Upper lobe of left lung (tissue), 6 donors: ENCODE measurements around the gene TEDC1. TPM values are rescaled to one million over a fixed set of nuclear protein-coding genes. Genes with fewer than 3 reads are reported as not detected.
A peak's percentile ranks its signal among the peaks of the same experiment; 100 is the strongest.

Source experiments
- ATAC-seq, 2 donors: fragments of 200-7000 bp; cut with Tn5 transposase; one replicate each; pipeline ENCODE4 v1.9.1; 2022; ENCODE audit warnings: mild to moderate bottlenecking in 2 of 2, moderate library complexity in 2 of 2; ENCODE audit not compliant: low FRiP score in 2 of 2
- DNase-seq, 2 donors: peaks; one replicate each; pipeline ENCODE4 v3.0.0-alpha.2; 2019 to 2020
- H3K27ac ChIP-seq, 4 donors: fragments of 200-600 bp; sonication (generic); one replicate each; pipeline ENCODE4 v1.5.1; 2016 to 2019
- H3K27me3 ChIP-seq, 4 donors: fragments of 200-600 bp; sonication (generic); one replicate each; pipeline ENCODE4 v1.5.1; 2017 to 2019
- H3K36me3 ChIP-seq, 4 donors: fragments of 200-600 bp; sonication (generic); one replicate each; pipeline ENCODE4 v1.5.1; 2016 to 2019
- H3K4me1 ChIP-seq, 4 donors: fragments of 200-600 bp; sonication (generic); one replicate each; pipeline ENCODE4 v1.5.1; 2018 to 2019
- H3K4me3 ChIP-seq, 4 donors: fragments of 200-600 bp; sonication (generic); one replicate each; pipeline ENCODE4 v1.5.1; 2017 to 2019; ENCODE audit warnings: mild to moderate bottlenecking in 2 of 4, moderate library complexity in 1 of 4
- H3K9me3 ChIP-seq, 4 donors: fragments of 200-600 bp; sonication (generic); one replicate each; pipeline ENCODE4 v1.5.1; 2018 to 2019
- EP300 ChIP-seq, 4 donors: sonication (generic); formaldehyde crosslinking; IDR thresholded peaks; one replicate each; pipeline ENCODE4 v1.5.1; 2017; ENCODE audit warnings: antibody characterized with exemption in 4 of 4, control low read depth in 2 of 4
- POLR2A ChIP-seq, 4 donors: fragments of 450-650 bp; IDR thresholded peaks; one replicate each; pipeline ENCODE4 v1.5.1; 2016 to 2017; ENCODE audit warnings: antibody characterized with exemption in 4 of 4, mild to moderate bottlenecking in 2 of 4
- POLR2AphosphoS5 ChIP-seq, 2 donors: sonication (generic); formaldehyde crosslinking; IDR thresholded peaks; one replicate each; pipeline ENCODE4 v1.5.1; 2017; ENCODE audit warnings: antibody characterized with exemption in 2 of 2
- WGBS, 2 donors: methylation state at CpG; one replicate each; pipeline ENCODE4 v1.1.5; 2017 to 2018; 5-methylcytosine and 5-hydroxymethylcytosine counted together
- total RNA-seq, 6 donors: library from RNA; depleted of rRNA in 4 of 6; stranded (reverse); fragments of >200 nt in 4 of 6; gene quantifications; one replicate each; pipeline versions ENCODE4 v1.1.0 to v1.2.1, GENCODE V29; 2016 to 2021
- TF ChIP-seq, protein P1 (sequence below), 6 experiments: fragments of 450-650 bp in 4 of 6; fragments of 200-600 bp in 2 of 6; sonication (generic) in 2 of 6; IDR thresholded peaks; one replicate each; pipeline ENCODE4 v1.5.1; 2016 to 2019; ENCODE audit warnings: antibody characterized with exemption in 6 of 6
- donor health status: DM: no; HTN: no; CAD: no; lungs with moderate emphysema.
- donor health status: DM: no; HTN: yes; CAD: no; lungs with severe emphysema.

Gene TEDC1
- total RNA-seq, 6 donors from 2014 or later: 13.8 to 38.5 (median 17.4) TPM

DNA sequence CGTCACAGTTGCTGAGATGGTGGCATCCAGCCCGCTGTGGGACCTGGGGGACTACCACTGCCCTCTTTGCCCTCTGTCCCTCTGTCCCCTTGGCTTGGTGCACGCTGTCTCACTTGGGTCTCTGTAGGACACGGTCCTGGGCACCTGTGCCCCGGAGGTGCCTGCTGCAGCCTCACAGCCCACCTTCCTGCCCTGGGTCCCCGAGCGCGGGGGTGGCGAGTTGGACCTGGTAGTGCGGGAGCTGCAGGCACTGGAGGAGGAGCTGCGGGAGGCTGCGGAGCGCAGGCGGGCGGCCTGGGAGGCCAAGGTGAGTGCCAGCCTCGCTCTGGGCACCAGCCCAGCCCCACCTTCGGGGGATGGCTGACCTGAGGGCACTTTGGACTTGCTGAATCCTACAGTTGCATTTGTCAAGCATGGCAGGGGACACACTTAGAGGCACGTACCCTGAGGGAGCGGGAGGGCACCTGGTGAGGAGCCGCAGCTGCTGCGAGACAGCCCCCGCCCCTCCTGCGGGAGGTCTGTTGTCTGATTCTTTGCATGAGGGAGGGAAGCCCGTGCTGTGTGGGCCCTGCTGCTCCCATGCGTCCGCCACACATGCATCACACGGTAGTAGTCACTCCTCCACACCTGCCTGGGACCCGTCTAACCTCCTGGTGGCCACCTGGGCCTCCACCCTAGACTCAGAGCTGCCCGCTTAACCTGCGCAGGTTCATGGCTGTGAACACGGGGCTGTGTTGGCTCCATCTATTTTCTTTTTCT, 6.8 kb downstream of the TEDC1 start:
- Histone ChIP-seq H3K27ac (no peak overlapping the region), H3K27me3 (no peaks in the 10 kb centered on the region), H3K4me3 (no peak overlapping the region), H3K9me3 (no peaks in the 10 kb centered on the region), H3K36me3 (peaks cover 0 to 11% (median 5%) of the 10 kb centered on the region in 4 donors), H3K4me1 (no peaks in the 10 kb centered on the region)
- WGBS, 2 donors: 94 to 96% methylated on average over 29 to 31 of the region's 31 CpGs
- peak; percentile 17 to 87 for DNase-seq
- TF ChIP-seq POLR2AphosphoS5 (IDR thresholded peaks at IDR 0.05): no peak
- TF ChIP-seq POLR2A (IDR thresholded peaks at IDR 0.05): no peak
- TF ChIP-seq EP300 (IDR thresholded peaks at IDR 0.05): no peak
- TF ChIP-seq, protein P1, sequence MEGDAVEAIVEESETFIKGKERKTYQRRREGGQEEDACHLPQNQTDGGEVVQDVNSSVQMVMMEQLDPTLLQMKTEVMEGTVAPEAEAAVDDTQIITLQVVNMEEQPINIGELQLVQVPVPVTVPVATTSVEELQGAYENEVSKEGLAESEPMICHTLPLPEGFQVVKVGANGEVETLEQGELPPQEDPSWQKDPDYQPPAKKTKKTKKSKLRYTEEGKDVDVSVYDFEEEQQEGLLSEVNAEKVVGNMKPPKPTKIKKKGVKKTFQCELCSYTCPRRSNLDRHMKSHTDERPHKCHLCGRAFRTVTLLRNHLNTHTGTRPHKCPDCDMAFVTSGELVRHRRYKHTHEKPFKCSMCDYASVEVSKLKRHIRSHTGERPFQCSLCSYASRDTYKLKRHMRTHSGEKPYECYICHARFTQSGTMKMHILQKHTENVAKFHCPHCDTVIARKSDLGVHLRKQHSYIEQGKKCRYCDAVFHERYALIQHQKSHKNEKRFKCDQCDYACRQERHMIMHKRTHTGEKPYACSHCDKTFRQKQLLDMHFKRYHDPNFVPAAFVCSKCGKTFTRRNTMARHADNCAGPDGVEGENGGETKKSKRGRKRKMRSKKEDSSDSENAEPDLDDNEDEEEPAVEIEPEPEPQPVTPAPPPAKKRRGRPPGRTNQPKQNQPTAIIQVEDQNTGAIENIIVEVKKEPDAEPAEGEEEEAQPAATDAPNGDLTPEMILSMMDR (IDR thresholded peaks at IDR 0.05): no peak
- ATAC-seq: no peak

DNA sequence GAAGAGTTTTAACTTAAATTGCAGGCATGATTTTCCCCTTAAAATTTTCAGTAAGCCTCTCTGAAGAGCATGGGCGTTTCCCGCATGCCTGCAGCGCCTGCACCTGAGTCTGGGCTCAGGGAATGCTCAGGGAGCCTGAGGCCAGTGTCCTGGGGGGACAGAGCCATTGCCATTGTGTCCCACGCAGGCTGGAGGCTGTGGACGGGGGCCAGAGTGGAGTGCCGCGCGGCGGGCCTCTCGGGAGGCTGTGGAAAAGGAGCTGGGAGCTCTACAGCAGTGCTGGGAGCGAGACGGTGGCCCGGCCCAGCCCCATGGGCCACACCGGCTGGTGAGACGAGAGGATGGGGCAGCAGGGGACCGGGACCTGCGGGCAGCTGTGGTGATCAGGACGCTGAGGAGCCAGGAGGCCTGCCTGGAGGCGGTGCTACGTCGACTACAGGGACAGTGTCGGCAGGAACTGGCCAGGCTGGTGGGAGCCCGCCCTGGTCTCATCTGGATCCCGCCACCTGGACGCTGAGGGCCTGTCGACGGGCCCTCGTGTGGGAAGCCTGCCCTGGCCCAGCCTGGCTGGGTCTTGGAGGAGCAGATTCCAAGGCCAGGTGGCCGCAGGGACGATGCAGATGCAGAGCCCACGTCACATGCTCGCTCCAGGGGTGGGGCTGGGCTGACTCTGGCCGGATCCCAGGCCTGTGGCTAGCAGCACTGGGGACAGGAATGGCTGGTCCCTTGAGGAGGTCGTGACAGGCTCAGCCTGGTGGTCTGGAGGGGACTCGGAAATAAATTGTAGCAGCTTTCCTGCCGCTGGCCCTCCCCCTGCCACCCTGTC, 7.6 kb downstream of the TEDC1 start:
- TF ChIP-seq POLR2A (IDR thresholded peaks at IDR 0.05): no peak
- no peak for TF ChIP-seq POLR2AphosphoS5 (IDR thresholded peaks at IDR 0.05)
- TF ChIP-seq, protein P1 (IDR thresholded peaks at IDR 0.05): no peak
- no peak for TF ChIP-seq EP300 (IDR thresholded peaks at IDR 0.05)
- Histone ChIP-seq H3K9me3 (no peaks in the 10 kb centered on the region), H3K27ac (no peak overlapping the region), H3K27me3 (no peaks in the 10 kb centered on the region), H3K4me3 (no peak overlapping the region), H3K4me1 (no peaks in the 10 kb centered on the region), H3K36me3 (peaks cover 0 to 7% (median 4%) of the 10 kb centered on the region in 4 donors)
- 91 to 97% methylated on average over 17 to 35 of the region's 36 CpGs for WGBS, 2 donors
- ATAC-seq (no peak), DNase-seq (peak; percentile 19 to 83)

- H3K27me3 ChIP-seq: no peaks in the 10 kb centered on the region
- H3K36me3 ChIP-seq: peaks cover 0 to 7% (median 2%) of the 10 kb centered on the region in 4 donors
- TF ChIP-seq POLR2A (IDR thresholded peaks at IDR 0.05): no peak
- no peak for TF ChIP-seq EP300 (IDR thresholded peaks at IDR 0.05)
- TF ChIP-seq POLR2AphosphoS5 (IDR thresholded peaks at IDR 0.05): no peak
- TF ChIP-seq, protein P1 (IDR thresholded peaks at IDR 0.05): no peak
- no peaks in the 10 kb centered on the region for H3K4me1 ChIP-seq
- DNase-seq: peak; percentile 15 to 77
- no peak for ATAC-seq
- 89 to 97% methylated on average over 4 to 20 of the region's 27 CpGs for WGBS, 2 donors
- H3K27ac ChIP-seq: no peak overlapping the region
- H3K4me3 ChIP-seq: no peak overlapping the region
- H3K9me3 ChIP-seq: no peaks in the 10 kb centered on the region
Measured at GRCh38 chr14:105499256-105500035, 8.4 kb downstream of the TEDC1 start.

GRCh38 chr14:105500036-105500725, 9.1 kb downstream of the TEDC1 start:
- no peak for TF ChIP-seq EP300 (IDR thresholded peaks at IDR 0.05)
- no peak for TF ChIP-seq POLR2AphosphoS5 (IDR thresholded peaks at IDR 0.05)
- TF ChIP-seq, protein P1 (IDR thresholded peaks at IDR 0.05): no peak
- no peak for TF ChIP-seq POLR2A (IDR thresholded peaks at IDR 0.05)
- peaks cover 0 to 7% (median 2%) of the 10 kb centered on the region in 4 donors for H3K36me3 ChIP-seq
- ATAC-seq (no peak), DNase-seq (peak; percentile 6 to 75)
- H3K27ac ChIP-seq: no peak overlapping the region
- H3K9me3 ChIP-seq: no peaks in the 10 kb centered on the region
- H3K27me3 ChIP-seq: no peaks in the 10 kb centered on the region
- no peaks in the 10 kb centered on the region for H3K4me1 ChIP-seq
- 85 to 88% methylated on average over 18 to 21 of the region's 21 CpGs for WGBS, 2 donors
- no peak overlapping the region for H3K4me3 ChIP-seq
